Ovary (tissue), 9 donors: ENCODE results near the gene APEX1. TPM values are rescaled to one million over a fixed set of nuclear protein-coding genes. Genes with fewer than 3 reads are reported as not detected.
"Not testable (repeated sequence)": the region's sequence is repeated elsewhere in the genome, so short reads cannot be mapped to it uniquely, and the experiment has no call there.

Experiments used
- DNase-seq, 5 donors: peaks; one replicate each; pipeline ENCODE4 v3.0.0-alpha.2; 2019 to 2020
- H3K27ac ChIP-seq, 2 donors: fragments of 200-600 bp; one replicate each; pipeline versions ENCODE4 v1.5.1 to v1.8.0; 2019 to 2022
- H3K27me3 ChIP-seq: fragments of 200-600 bp; one replicate; pipeline ENCODE4 v1.8.0; 2022
- H3K36me3 ChIP-seq: fragments of 200-600 bp; sonication (generic); one replicate; pipeline ENCODE4 v1.5.1; 2019
- H3K4me1 ChIP-seq: one replicate; pipeline ENCODE4 v1.8.1; 2013; ENCODE audit warnings: mild to moderate bottlenecking, moderate library complexity; ENCODE audit not compliant: insufficient read depth
- H3K4me3 ChIP-seq: fragments of 200-600 bp; sonication (generic); one replicate; pipeline ENCODE4 v1.5.1; 2017
- H3K9me3 ChIP-seq, 2 donors: fragments of 200-600 bp in 1 of 2; sonication (generic) in 1 of 2; one replicate each; pipeline versions ENCODE4 v1.5.1 to v1.8.1; 2013 to 2019; ENCODE audit warnings: mild to moderate bottlenecking in 1 of 2, moderate library complexity in 1 of 2
- CTCF ChIP-seq, 3 donors: fragments of 450-650 bp in 2 of 3; fragments of 200-600 bp in 1 of 3; IDR thresholded peaks; one replicate each; pipeline versions ENCODE4 v1.5.1 to v1.8.0; 2016 to 2022; ENCODE audit warnings: antibody characterized with exemption in 3 of 3, mild to moderate bottlenecking in 1 of 3
- POLR2A ChIP-seq: fragments of 450-650 bp; IDR thresholded peaks from one replicate; pipeline ENCODE4 v1.6.1; 2017; ENCODE audit warnings: antibody characterized with exemption, mild to moderate bottlenecking, moderate library complexity
- WGBS, 3 donors: extraction: QIAGEN DNeasy Blood & Tissue Kit in 1 of 3; methylation state at CpG; one replicate each; pipeline versions ENCODE4 v1.1.5 to v1.1.7; 2013 to 2017; 5-methylcytosine and 5-hydroxymethylcytosine counted together
- intact Hi-C, 4 donors: fragments of 100-400 bp; cut with DNase I; formaldehyde crosslinking; loops; one replicate each; pipeline versions ENCODE4 v1.11.0 to v1.15.1; 2022 to 2023
- polyA plus RNA-seq, 2 donors: library from polyadenylated mRNA; stranded (reverse); fragments of 200-250 nt in 1 of 2; fragments of 350-450 nt in 1 of 2; fragmentation: Illumina TruSeq in 1 of 2; extraction: RNeasy Lipid Tissue Mini Kit (QIAGEN cat#74804) in 1 of 2; gene quantifications; one replicate each; pipeline ENCODE4 v1.2.3, GENCODE V29; 2013 to 2014
- small RNA-seq: library from RNA; depleted of rRNA; stranded (forward); fragments of <200 nt; gene quantifications from one replicate; pipeline ENCODE3, GENCODE V24; 2016
- total RNA-seq, 7 donors: library from RNA; depleted of rRNA in 2 of 7; stranded (reverse); fragments of >200 nt in 2 of 7; fragmentation: NEBNext Ultra II Directional in 3 of 7; extraction: Animal tissue kit (Norgen Biotek cat#: 25700) in 3 of 7; gene quantifications; one replicate each; pipeline versions ENCODE4 v1.1.0 to v1.2.4, GENCODE V29; 2016 to 2023
- donor health status: DM: no; HTN: no; CAD: no; lungs with moderate emphysema.
- donor health status: DM: no; HTN: no; CAD: no.
- donor health status: Bipolar disorder and iron deficiency.
- donor health status: DM: yes; HTN: yes; CAD: no.
- donor health status: DM: no; HTN: no; CAD: no.
- donor health status: DM: yes; HTN: yes; CAD: no.

APEX1 gene
- total and polyA plus RNA-seq, 9 donors: 141 to 292 (median 170) TPM

DNA sequence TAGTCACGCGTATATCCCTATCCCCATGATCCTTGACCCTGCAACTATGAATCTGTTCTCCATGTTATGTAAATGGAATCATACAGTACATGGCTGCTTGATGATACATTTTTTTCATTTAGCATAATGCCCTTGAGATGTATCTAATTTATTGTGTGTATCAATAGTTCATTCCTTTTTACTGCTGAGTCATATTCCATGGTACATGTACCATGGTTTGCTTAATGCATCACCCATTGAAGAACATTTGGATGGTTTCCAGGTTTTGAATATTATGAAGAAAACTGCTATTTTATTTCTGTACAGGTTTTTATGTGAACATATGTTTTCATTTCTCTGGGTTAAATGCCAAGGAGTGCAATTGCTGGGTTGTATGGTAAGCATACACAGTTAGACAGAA is 46.3 kb downstream of the APEX1 start:
- Histone ChIP-seq H3K4me3 (no peak overlapping the region), H3K4me1 (no peaks in the 10 kb centered on the region), H3K27ac (no peak overlapping the region), H3K27me3 (no peaks in the 10 kb centered on the region), H3K36me3 (no peaks in the 10 kb centered on the region), H3K9me3 (no peaks in the 10 kb centered on the region)
- TF ChIP-seq POLR2A: no peak
- no peak for TF ChIP-seq CTCF (IDR thresholded peaks at IDR 0.05)
- 89 to 93% (median 93%) methylated on average over 2 of the region's 2 CpGs for WGBS, 3 donors
- no peak for DNase-seq
- intact Hi-C loops: no loop called here

GRCh38 chr14:20503898-20504297 is 48.9 kb downstream of the APEX1 start:
- no peak for TF ChIP-seq POLR2A
- Histone ChIP-seq H3K4me1 (no peaks in the 10 kb centered on the region), H3K9me3 (no peaks in the 10 kb centered on the region), H3K4me3 (no peak overlapping the region), H3K36me3 (no peaks in the 10 kb centered on the region), H3K27me3 (no peaks in the 10 kb centered on the region), H3K27ac (no peak overlapping the region)
- no peak for DNase-seq
- intact Hi-C loops: no loop called here
- WGBS, 3 donors: 58 to 63% (median 58%) methylated on average over 6 of the region's 6 CpGs

DNA sequence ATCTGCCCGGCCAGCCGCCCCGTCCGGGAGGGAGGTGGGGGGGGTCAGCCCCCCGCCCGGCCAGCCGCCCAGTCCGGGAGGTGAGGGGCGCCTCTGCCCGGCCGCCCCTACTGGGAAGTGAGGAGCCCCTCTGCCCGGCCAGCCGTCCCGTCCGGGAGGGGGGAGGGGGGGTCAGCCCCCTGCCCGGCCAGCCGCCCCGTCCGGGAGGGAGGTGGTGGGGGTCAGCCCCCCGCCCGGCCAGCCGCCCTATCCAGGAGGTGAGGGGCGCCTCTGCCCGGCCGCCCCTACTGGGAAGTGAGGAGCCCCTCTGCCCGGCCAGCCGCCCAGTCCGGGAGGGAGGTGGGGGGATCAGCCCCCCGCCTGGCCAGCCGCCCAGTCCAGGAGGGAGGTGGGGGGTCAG is 51.2 kb downstream of the APEX1 start:
- H3K36me3 ChIP-seq, intact Hi-C loops, H3K4me3 ChIP-seq, H3K27me3 ChIP-seq, DNase-seq, H3K9me3 ChIP-seq, H3K4me1 ChIP-seq, H3K27ac ChIP-seq: not testable (repeated sequence)
- WGBS, 3 donors: 94% methylated on average over 16 of the region's 30 CpGs; no CpG with 5 or more reads in 2 of the 3 donors

DNA sequence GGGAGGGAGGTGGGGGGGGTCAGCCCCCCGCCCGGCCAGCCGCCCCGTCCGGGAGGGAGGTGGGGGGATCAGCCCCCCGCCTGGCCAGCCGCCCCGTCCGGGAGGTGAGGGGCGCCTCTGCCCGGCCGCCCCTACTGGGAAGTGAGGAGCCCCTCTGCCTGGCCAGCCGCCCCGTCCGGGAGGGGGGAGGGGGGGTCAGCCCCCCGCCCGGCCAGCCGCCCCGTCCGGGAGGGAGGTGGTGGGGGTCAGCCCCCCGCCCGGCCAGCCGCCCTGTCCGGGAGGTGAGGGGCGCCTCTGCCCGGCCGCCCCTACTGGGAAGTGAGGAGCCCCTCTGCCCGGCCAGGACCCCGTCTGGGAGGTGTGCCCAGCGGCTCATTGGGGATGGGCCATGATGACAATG is 51.7 kb downstream of the APEX1 start:
- DNase-seq, H3K4me1 ChIP-seq, intact Hi-C loops, H3K27ac ChIP-seq, H3K4me3 ChIP-seq, H3K27me3 ChIP-seq, H3K9me3 ChIP-seq, H3K36me3 ChIP-seq: not testable (repeated sequence)
- WGBS, 3 donors: no CpG with 5 or more reads among the region's 30 CpGs

Small RNAs within 50 kb of the gene (small RNA-seq; reads per million reads assigned to genes)
- 0.35 reads per million for gene RNA5SP382

Other genes with a start within 250 kb of the APEX1 start
- gene OR11H6, start 231.5 kb upstream of the APEX1 start, total RNA-seq: not detected
- not detected for gene OR11H6, start 231.5 kb upstream of the APEX1 start, polyA plus RNA-seq
- gene OR11H7, start 226.2 kb upstream of the APEX1 start, total RNA-seq: not detected
- not detected for gene OR11H7, start 226.2 kb upstream of the APEX1 start, polyA plus RNA-seq
- not detected for gene OR11H4, start 215.9 kb upstream of the APEX1 start, total RNA-seq
- gene OR11H4, start 215.9 kb upstream of the APEX1 start, polyA plus RNA-seq: not detected
- gene TTC5, start 149.3 kb upstream of the APEX1 start, total RNA-seq: 10 to 100 TPM in 6 of 7 donors, 1 to 10 TPM in 1; 9.4 to 22.0 (median 17.1) TPM
- 10 to 100 TPM in 1 of 2 donors, 1 to 10 TPM in 1; 7.9 to 14.2 TPM for gene TTC5, start 149.3 kb upstream of the APEX1 start, polyA plus RNA-seq
- 100 to 1,000 TPM in 2 of 7 donors, 10 to 100 TPM in 5; 57.1 to 140 (median 85.6) TPM for gene CCNB1IP1, start 121.9 kb upstream of the APEX1 start, total RNA-seq
- gene CCNB1IP1, start 121.9 kb upstream of the APEX1 start, polyA plus RNA-seq: 100 to 1,000 TPM; 104 to 150 TPM
- gene PARP2, start 111.6 kb upstream of the APEX1 start, total RNA-seq: 10 to 100 TPM in 5 of 7 donors, 1 to 10 TPM in 2; 7.1 to 25.6 (median 22.8) TPM
- gene PARP2, start 111.6 kb upstream of the APEX1 start, polyA plus RNA-seq: 10 to 100 TPM; 16.5 to 38.7 TPM
- 10 to 100 TPM in 6 of 7 donors, 1 to 10 TPM in 1; 8.2 to 24.0 (median 18.2) TPM for gene TEP1, start 41.7 kb upstream of the APEX1 start, total RNA-seq
- gene TEP1, start 41.7 kb upstream of the APEX1 start, polyA plus RNA-seq: 10 to 100 TPM in 1 of 2 donors, 1 to 10 TPM in 1; 8.5 to 29.1 TPM
- gene KLHL33, start 19.1 kb upstream of the APEX1 start, total RNA-seq: 1 to 10 TPM in 2 of 7 donors, under 1 TPM in 5; under 0.01 to 1.2 (median 0.72) TPM
- 1 to 10 TPM in 1 of 2 donors, under 1 TPM in 1; 0.73 to 1.1 TPM for gene KLHL33, start 19.1 kb upstream of the APEX1 start, polyA plus RNA-seq
- 10 to 100 TPM; 31.8 to 68.8 (median 37.6) TPM for gene OSGEP, start 414 bp upstream of the APEX1 start, total RNA-seq
- 10 to 100 TPM; 38.1 to 39.4 TPM for gene OSGEP, start 414 bp upstream of the APEX1 start, polyA plus RNA-seq
- 10 to 100 TPM; 11.8 to 32.0 (median 24.2) TPM for gene PIP4P1, start 6.2 kb downstream of the APEX1 start, total RNA-seq
- gene PIP4P1, start 6.2 kb downstream of the APEX1 start, polyA plus RNA-seq: 10 to 100 TPM; 29.7 to 32.9 TPM
- gene PNP, start 14.2 kb downstream of the APEX1 start, total RNA-seq: 1 to 10 TPM; 3.4 to 9.2 (median 7.1) TPM
- gene PNP, start 14.2 kb downstream of the APEX1 start, polyA plus RNA-seq: 10 to 100 TPM in 1 of 2 donors, 1 to 10 TPM in 1; 8.5 to 23.0 TPM
- under 1 TPM in 5 of 7 donors, not detected in 2; 0.20 to 0.75 (median 0.53) TPM for gene RNASE10, start 50.3 kb downstream of the APEX1 start, total RNA-seq
- gene RNASE10, start 50.3 kb downstream of the APEX1 start, polyA plus RNA-seq: under 1 TPM in 1 of 2 donors, not detected in 1; 0.06 TPM
- not detected for gene RNASE9, start 105.8 kb downstream of the APEX1 start, total RNA-seq
- not detected for gene RNASE9, start 105.8 kb downstream of the APEX1 start, polyA plus RNA-seq
- not detected for gene RNASE11, start 132.8 kb downstream of the APEX1 start, total RNA-seq
- under 1 TPM in 1 of 2 donors, not detected in 1; 0.28 TPM for gene RNASE11, start 132.8 kb downstream of the APEX1 start, polyA plus RNA-seq
- gene RNASE12, start 136.2 kb downstream of the APEX1 start, total RNA-seq: not detected
- gene RNASE12, start 136.2 kb downstream of the APEX1 start, polyA plus RNA-seq: not detected
- gene OR6S1, start 186.5 kb downstream of the APEX1 start, total RNA-seq: not detected
- gene OR6S1, start 186.5 kb downstream of the APEX1 start, polyA plus RNA-seq: not detected
- 100 to 1,000 TPM in 3 of 7 donors, 10 to 100 TPM in 4; 42.0 to 179 (median 97.6) TPM for gene RNASE4, start 229.3 kb downstream of the APEX1 start, total RNA-seq
- 100 to 1,000 TPM; 156 to 183 TPM for gene RNASE4, start 229.3 kb downstream of the APEX1 start, polyA plus RNA-seq
- gene ANG, start 233.5 kb downstream of the APEX1 start, total RNA-seq: 10 to 100 TPM; 13.2 to 72.8 (median 39.1) TPM
- gene ANG, start 233.5 kb downstream of the APEX1 start, polyA plus RNA-seq: 10 to 100 TPM; 65.2 to 80.5 TPM